Measurements from ENCODE around the gene ABHD18. TPM values are rescaled to one million over a fixed set of nuclear protein-coding genes. Genes with fewer than 3 reads are reported as not detected.
A peak's percentile ranks its signal among the peaks of the same experiment; 100 is the strongest.
"Not testable (repeated sequence)": the region's sequence is repeated elsewhere in the genome, so short reads cannot be mapped to it uniquely, and the experiment has no call there.

The ABHD18 gene
- polyA plus RNA-seq, 1 experiment, result 4.5 TPM

- no peaks in the 10 kb centered on the region for H3K27me3 ChIP-seq (ENCODE audit: control insufficient read depth, insufficient read depth, low read length)
- no peak for DNase-seq (ENCODE audit: low read depth, low spot score)
- H3K4me3 ChIP-seq (ENCODE audit: low read depth, low read length), result peak overlapping the region; percentile 99
- TF ChIP-seq CTCF (IDR thresholded peaks at IDR 0.05; ENCODE audit: low read depth, low read length), result no peak
- ChIA-PET POLR2A (interaction anchor here (0.8 to 1.5 kb wide), 7 partner anchors 9 to 184 kb away, joined by 3 to 17 read pairs (median 3); partner anchors contain the start of genes HSPA4L and LARP1B), CTCF (interaction anchor here (0.7 to 1.4 kb wide), 4 partner anchors 48 to 343 kb away, joined by 3 to 4 read pairs (median 4); no protein-coding TSS in a partner anchor)
- H3K27ac ChIP-seq (ENCODE audit: low read depth, low read length), result peak overlapping the region; percentile 92
- H3K9me3 ChIP-seq (ENCODE audit: control insufficient read depth, insufficient read depth, low read length), result peaks cover 4% of the 10 kb centered on the region; the same call in 1 of the 2 replicates
Observed at GRCh38 chr4:127965803-127966175, 583 bp downstream of the ABHD18 start.

GRCh38 chr4:127967141-127967775, 2.1 kb downstream of the ABHD18 start:
- ChIA-PET POLR2A (no interaction called here), CTCF (interaction anchor here (0.6 to 1.1 kb wide), 2 partner anchors 867 to 887 kb away, joined by 3 to 5 read pairs; no protein-coding TSS in a partner anchor)
- no peak for DNase-seq (ENCODE audit: low read depth, low spot score)
- H3K27me3 ChIP-seq (ENCODE audit: control insufficient read depth, insufficient read depth, low read length), result no peaks in the 10 kb centered on the region
- H3K27ac ChIP-seq (ENCODE audit: low read depth, low read length), result no peak overlapping the region
- no peak overlapping the region for H3K4me3 ChIP-seq (ENCODE audit: low read depth, low read length)
- peaks cover 4% of the 10 kb centered on the region; the same call in 1 of the 2 replicates for H3K9me3 ChIP-seq (ENCODE audit: control insufficient read depth, insufficient read depth, low read length)
- TF ChIP-seq CTCF (IDR thresholded peaks at IDR 0.05; ENCODE audit: low read depth, low read length), result no peak

- Histone ChIP-seq H3K9me3 (ENCODE audit: control insufficient read depth, insufficient read depth, low read length) (peaks cover 4% of the 10 kb centered on the region; the same call in 1 of the 2 replicates), H3K27ac (ENCODE audit: low read depth, low read length) (no peak overlapping the region), H3K4me3 (ENCODE audit: low read depth, low read length) (no peak overlapping the region), H3K27me3 (ENCODE audit: control insufficient read depth, insufficient read depth, low read length) (no peaks in the 10 kb centered on the region)
- CTCF ChIA-PET, result interaction anchor here (0.5 kb wide), 1 partner anchor 584 kb away, joined by 3 read pairs; no protein-coding TSS in a partner anchor
- POLR2A ChIA-PET, result interaction anchor here (0.5 kb wide), 1 partner anchor 94 kb away, joined by 3 read pairs; no protein-coding TSS in a partner anchor
- no peak for TF ChIP-seq CTCF (IDR thresholded peaks at IDR 0.05; ENCODE audit: low read depth, low read length)
- DNase-seq (ENCODE audit: low read depth, low spot score), result no peak
Observed at GRCh38 chr4:127968586-127968985, 3.4 kb downstream of the ABHD18 start.

GRCh38 chr4:127970925-127971324, 5.7 kb downstream of the ABHD18 start:
- CTCF ChIA-PET, result interaction anchor here (0.7 kb wide), 2 partner anchors 250 to 1184 kb away, joined by 3 to 4 read pairs; no protein-coding TSS in a partner anchor
- H3K9me3 ChIP-seq (ENCODE audit: control insufficient read depth, insufficient read depth, low read length); DNase-seq (ENCODE audit: low read depth, low spot score); H3K27ac ChIP-seq (ENCODE audit: low read depth, low read length); H3K4me3 ChIP-seq (ENCODE audit: low read depth, low read length); POLR2A ChIA-PET; H3K27me3 ChIP-seq (ENCODE audit: control insufficient read depth, insufficient read depth, low read length): not testable (repeated sequence)

GRCh38 chr4:127975121-127975770, 10.0 kb downstream of the ABHD18 start:
- ChIA-PET POLR2A (no interaction called here), CTCF (no interaction called here)
- no peak overlapping the region for H3K27ac ChIP-seq (ENCODE audit: low read depth, low read length)
- DNase-seq (ENCODE audit: low read depth, low spot score), result no peak
- no peak overlapping the region for H3K4me3 ChIP-seq (ENCODE audit: low read depth, low read length)
- no peaks in the 10 kb centered on the region for H3K27me3 ChIP-seq (ENCODE audit: control insufficient read depth, insufficient read depth, low read length)
- no peak for TF ChIP-seq CTCF (IDR thresholded peaks at IDR 0.05; ENCODE audit: low read depth, low read length)
- H3K9me3 ChIP-seq (ENCODE audit: control insufficient read depth, insufficient read depth, low read length), result peaks cover 5% of the 10 kb centered on the region; the same call in 1 of the 2 replicates
